Activated T-helper 1 cell treated with anti-CD3 and anti-CD28 coated beads, Interleukin-12 subunit alpha, Interleukin-12 subunit beta, Interleukin-2, Interleukin-4 antibody, amounts not matched to agents 30 ng/mL and 10 ng/mL and 1 ng/mL, durations not matched to agents 14 hours and 24 hours and 36 hours (primary cell): Measurements from ENCODE around the gene IKBKE. TPM values are rescaled to one million over a fixed set of nuclear protein-coding genes. Genes with fewer than 3 reads are reported as not detected.

Experiments
- DNase-seq: peaks from one replicate; pipeline ENCODE4 v3.0.0; 2021; ENCODE audit warnings: low spot score
- H3K27ac Mint-ChIP-seq: one replicate; pipeline ENCODE4 v1.8.0; 2021; ENCODE audit warnings: mild to moderate bottlenecking, mixed read lengths
- H3K27me3 Mint-ChIP-seq: one replicate; pipeline ENCODE4 v1.8.0; 2022; ENCODE audit warnings: mild to moderate bottlenecking, moderate library complexity, mixed read lengths; ENCODE audit not compliant: insufficient read depth
- H3K36me3 Mint-ChIP-seq: one replicate; pipeline ENCODE4 v1.8.0; 2021; ENCODE audit warnings: low read depth, mixed read lengths
- H3K4me1 Mint-ChIP-seq: one replicate; pipeline ENCODE4 v1.8.0; 2021; ENCODE audit warnings: low read depth, mixed read lengths
- H3K4me3 Mint-ChIP-seq: one replicate; pipeline ENCODE4 v1.8.0; 2021; ENCODE audit warnings: mild to moderate bottlenecking, moderate library complexity, mixed read lengths
- H3K9me3 Mint-ChIP-seq: one replicate; pipeline ENCODE4 v1.8.0; 2021; ENCODE audit warnings: mixed read lengths
- intact Hi-C: fragments of 100-400 bp; cut with micrococcal nuclease; formaldehyde crosslinking; loops from one replicate; pipeline ENCODE4 v1.15.1; 2024
- total RNA-seq: library from RNA; stranded (reverse); gene quantifications from 2 replicates; pipeline ENCODE4 v1.2.3, GENCODE V29; 2022

IKBKE gene
- 59.8 and 64.9 TPM in 2 replicates for total RNA-seq

DNA sequence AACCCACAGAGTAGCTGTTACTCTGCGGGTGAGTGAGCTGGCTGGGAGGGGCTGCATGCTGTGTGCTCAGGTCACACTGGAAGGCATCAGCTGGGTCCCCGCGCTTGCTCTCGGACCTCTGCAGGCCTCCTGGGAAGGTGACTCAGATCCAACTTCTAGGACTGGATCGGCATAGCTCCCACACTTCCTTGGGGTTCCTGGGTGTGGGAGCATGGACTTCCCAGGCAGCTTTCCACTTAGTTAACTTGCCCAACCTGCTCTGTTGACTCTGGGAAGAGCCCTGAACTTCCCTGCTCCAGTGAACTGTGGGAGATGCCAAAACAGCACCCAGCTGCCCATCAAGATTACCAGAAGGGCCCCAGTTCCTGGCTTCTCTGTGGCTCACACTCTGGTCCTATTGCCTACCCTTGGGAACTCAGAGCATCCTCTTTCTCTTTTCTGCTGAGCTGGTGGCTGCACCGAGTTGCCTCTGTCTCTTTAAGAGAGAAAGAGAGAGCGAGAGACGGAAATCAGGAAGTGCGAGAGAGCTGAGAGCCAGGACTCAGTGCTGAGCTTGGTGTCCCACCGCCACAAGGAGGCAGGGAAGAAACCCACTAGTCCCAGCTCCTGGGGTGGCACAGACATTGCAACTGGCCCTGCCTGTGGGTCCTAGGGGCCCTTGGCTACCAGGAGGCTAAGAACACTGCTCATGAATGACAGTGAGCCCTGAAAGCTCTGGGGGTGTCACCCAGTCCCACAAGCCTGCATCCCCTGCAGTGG lies at the start of gene IKBKE:
Gene IKBKE (plus strand): TSS at position 544 of the 759 bp plus-strand sequence. CDS start 2,752 bp downstream, outside the sequence.
- peaks cover 31% of the 10 kb centered on the region for H3K36me3 Mint-ChIP-seq
- H3K4me1 Mint-ChIP-seq: peaks cover 87% of the 10 kb centered on the region
- DNase-seq: peak; percentile 63
- peak within 1 kb of the TSS; percentile 98 for H3K4me3 Mint-ChIP-seq
- H3K9me3 Mint-ChIP-seq: no peaks in the 10 kb centered on the region
- H3K27ac Mint-ChIP-seq: peak within 1 kb of the TSS; percentile 94
- no peaks in the 10 kb centered on the region for H3K27me3 Mint-ChIP-seq
- intact Hi-C loops: loop anchor here (2.0 to 10.0 kb wide), 2 partner anchors 35 to 455 kb away; partner anchors contain the start of gene FCMR

DNA sequence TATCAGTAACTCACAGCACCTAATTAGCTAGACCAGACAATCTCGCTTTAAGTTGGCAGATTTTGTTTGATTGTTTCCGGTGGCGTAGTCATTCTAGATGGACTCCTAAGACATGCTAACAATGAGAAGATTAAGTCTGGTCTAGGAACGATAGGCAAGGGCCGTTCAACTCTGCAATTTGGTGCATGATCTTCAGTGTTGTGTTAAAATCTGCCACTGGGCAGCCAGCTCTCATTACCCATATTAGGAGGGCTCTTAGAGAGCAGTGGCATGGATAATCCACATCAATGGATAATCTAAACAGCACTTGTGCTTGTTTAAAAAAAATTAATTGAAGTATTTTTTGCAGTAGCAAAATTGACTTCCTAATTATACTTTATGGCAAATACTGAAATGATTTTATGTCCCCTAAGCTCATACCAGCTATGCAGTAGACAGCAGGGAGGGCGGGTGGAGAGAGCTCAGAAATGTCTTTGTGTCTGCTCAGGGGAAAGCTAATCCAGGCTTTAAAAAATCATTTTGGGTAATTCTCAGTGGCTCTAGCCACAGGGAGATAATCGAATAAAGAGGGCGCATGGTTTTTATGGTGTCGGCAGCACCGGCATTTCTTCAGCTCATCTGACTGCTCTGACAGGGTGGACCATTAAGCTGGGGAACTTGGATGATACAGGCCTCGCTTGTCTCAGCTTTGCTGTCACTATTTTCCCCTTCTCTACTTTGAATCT lies 48.5 kb upstream of the IKBKE start:
- Mint-ChIP-seq H3K27ac (no peak overlapping the region), H3K4me3 (no peak overlapping the region), H3K4me1 (peaks cover 38% of the 10 kb centered on the region), H3K9me3 (no peaks in the 10 kb centered on the region), H3K36me3 (peaks cover 38% of the 10 kb centered on the region), H3K27me3 (no peaks in the 10 kb centered on the region)
- intact Hi-C loops: no loop called here
- DNase-seq: no peak

DNA sequence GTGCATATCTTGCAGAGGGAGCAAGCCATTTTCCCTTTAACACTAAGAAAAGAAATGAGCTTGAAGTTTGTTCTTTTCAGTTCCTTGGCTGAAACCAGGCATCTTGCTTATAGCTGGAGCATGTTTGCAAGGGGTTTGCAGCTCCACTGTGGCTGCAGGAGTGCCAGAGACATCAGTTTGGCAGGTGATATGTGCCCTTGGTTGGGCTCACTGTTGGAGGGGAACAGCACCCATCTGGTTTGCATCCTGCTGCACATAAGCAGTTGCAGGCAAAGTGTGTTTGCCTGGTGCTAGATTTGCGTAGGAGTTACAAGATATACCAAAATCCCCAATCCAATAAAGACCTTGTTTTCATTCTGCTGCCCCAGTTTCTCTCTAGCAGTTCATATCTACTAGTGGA lies 47.8 kb upstream of the IKBKE start:
- Mint-ChIP-seq H3K4me3 (no peak overlapping the region), H3K27ac (no peak overlapping the region), H3K27me3 (no peaks in the 10 kb centered on the region), H3K36me3 (peaks cover 41% of the 10 kb centered on the region), H3K4me1 (peaks cover 40% of the 10 kb centered on the region), H3K9me3 (no peaks in the 10 kb centered on the region)
- DNase-seq: no peak
- intact Hi-C loops: no loop called here

DNA sequence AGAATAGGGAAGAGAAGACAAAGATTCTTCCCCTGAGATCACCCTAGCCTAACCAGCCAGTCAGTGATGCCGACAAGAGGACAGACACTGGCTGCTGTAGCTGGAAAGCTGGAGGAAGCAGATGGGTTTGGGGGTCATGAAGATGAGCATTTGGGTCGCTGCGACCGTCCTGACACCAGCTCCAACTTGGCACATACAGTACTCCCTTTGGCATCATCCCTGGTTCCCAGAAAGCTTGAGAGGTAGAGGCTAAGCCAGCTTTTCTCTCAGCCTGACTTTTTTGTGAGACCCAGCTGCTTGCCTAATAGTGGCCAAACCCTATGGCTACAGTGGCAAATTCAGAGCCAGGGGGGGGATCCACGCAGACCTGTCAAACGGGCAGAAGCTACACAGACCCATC lies 43.0 kb upstream of the IKBKE start:
- no peak overlapping the region for H3K4me3 Mint-ChIP-seq
- intact Hi-C loops: no loop called here
- no peak for DNase-seq
- no peak overlapping the region for H3K27ac Mint-ChIP-seq
- H3K27me3 Mint-ChIP-seq: no peaks in the 10 kb centered on the region
- no peaks in the 10 kb centered on the region for H3K9me3 Mint-ChIP-seq
- H3K4me1 Mint-ChIP-seq: peaks cover 45% of the 10 kb centered on the region
- peaks cover 47% of the 10 kb centered on the region for H3K36me3 Mint-ChIP-seq

DNA sequence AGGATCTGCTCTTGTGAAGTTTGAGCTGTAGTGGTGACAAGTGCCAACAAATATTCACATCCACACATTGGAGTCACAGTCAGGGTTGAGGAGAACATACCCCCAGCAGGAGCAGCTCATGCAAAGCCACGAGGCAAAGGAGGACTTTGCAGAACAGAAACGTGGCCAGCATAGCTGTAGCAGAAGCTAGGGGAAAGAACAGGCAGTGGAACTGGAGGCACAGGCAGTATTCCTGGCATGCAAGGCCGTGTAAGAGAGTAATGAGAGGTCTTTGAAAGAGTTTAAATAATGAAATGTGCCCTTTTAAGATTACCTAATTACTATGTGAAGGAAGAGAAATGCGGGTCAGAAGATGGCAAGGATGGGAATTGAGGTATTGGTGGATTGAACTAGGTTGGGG lies 40.9 kb upstream of the IKBKE start:
- H3K27ac Mint-ChIP-seq: no peak overlapping the region
- H3K27me3 Mint-ChIP-seq: no peaks in the 10 kb centered on the region
- peaks cover 51% of the 10 kb centered on the region for H3K36me3 Mint-ChIP-seq

DNA sequence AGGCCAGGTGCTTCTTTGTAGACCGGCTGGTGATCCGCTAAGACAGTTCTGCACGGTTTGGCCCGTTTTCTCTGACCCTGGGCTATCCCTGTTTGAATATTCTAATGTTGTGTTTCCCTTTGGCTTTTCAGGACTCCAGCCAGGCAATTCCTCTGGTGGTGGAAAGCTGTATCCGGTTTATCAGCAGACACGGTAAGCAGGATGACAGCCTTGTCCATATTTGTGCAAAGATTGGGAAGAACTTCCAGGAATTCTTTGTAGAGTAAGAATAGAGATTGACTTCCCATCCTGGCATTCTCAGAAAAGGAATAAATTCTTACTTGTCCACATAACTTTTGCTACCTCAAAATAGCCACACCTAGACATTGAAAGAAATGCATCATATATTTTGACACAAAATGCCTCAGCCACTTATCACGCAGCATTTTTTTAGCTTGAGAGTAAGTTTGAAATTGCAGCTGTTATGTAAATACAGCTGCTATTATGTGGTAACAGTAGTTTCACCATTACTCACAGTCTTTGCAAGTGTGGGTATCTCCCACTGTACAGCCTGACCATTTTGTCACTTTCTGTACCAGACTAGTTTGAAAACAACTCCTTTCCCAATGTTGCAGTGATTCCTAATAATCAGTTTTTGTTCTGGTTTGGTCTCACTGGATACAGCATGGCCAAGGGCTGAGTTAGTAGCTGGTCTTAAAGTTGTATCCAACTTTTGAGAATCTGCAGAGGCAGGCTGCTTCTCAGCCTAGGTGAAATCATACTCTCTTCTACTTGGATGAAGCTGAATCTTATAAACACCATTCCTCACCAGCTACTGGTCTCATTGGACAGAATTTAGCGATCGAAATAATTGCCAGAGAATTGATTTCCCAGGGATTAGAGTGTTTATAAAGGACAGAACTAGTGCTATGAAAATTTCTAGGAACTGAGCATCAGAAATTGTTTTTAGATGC lies 40.0 kb upstream of the IKBKE start:
- no peak for DNase-seq
- peaks cover 54% of the 10 kb centered on the region for H3K36me3 Mint-ChIP-seq
- H3K9me3 Mint-ChIP-seq: no peaks in the 10 kb centered on the region
- H3K4me1 Mint-ChIP-seq: peaks cover 37% of the 10 kb centered on the region
- H3K27me3 Mint-ChIP-seq: no peaks in the 10 kb centered on the region
- no peak overlapping the region for H3K4me3 Mint-ChIP-seq
- no peak overlapping the region for H3K27ac Mint-ChIP-seq
- intact Hi-C loops: no loop called here

More for the DNA sequence above, 40.9 kb upstream of the IKBKE start:
- intact Hi-C loops: no loop called here
- H3K9me3 Mint-ChIP-seq: no peaks in the 10 kb centered on the region
- H3K4me1 Mint-ChIP-seq: peaks cover 35% of the 10 kb centered on the region
- H3K4me3 Mint-ChIP-seq: no peak overlapping the region
- no peak for DNase-seq

DNA sequence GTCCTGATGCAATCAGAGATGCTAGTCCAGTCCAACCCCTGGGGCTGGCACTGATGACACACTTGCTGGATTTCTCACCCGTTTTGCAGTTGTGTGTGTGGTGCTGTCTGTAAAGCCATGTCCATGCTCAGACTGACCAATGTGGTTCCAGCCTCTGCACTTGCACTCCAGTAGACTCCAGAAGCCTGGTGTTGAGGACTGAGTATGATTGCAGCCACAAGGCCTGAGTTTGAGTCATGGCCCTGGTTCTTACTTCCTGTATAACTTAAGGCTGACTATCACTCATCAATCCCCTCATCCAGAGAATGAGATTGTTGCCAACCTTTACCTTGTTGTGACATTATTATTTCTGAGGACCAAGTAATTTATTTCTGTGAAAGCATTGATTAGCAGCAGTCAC lies 34.8 kb upstream of the IKBKE start:
- no peak for DNase-seq
- Mint-ChIP-seq H3K27ac (no peak overlapping the region), H3K4me3 (no peak overlapping the region), H3K4me1 (peaks cover 25% of the 10 kb centered on the region), H3K27me3 (no peaks in the 10 kb centered on the region), H3K36me3 (peaks cover 75% of the 10 kb centered on the region), H3K9me3 (no peaks in the 10 kb centered on the region)
- intact Hi-C loops: no loop called here

DNA sequence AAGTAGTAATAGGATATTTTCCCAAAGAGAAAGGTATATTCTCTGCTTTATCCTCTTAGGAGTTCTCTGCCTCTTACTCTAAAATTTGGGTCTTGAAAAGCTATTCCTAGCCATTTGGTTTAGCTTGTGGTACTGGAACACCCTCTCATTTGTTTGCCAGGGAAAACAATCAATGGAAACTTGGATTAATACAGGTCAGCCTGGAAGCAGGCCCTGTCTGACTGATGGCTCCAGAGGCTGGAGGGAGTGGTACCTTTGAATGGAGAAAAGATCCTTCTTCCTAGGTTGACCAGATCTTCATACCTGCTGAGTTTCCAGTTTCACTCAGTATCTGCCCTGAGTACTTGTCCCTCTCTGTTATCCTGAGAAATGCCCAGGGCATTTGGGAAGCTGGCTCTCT lies 31.7 kb upstream of the IKBKE start:
- H3K27me3 Mint-ChIP-seq: no peaks in the 10 kb centered on the region
- intact Hi-C loops: no loop called here
- DNase-seq: no peak
- peaks cover 62% of the 10 kb centered on the region for H3K36me3 Mint-ChIP-seq
- H3K9me3 Mint-ChIP-seq: no peaks in the 10 kb centered on the region
- H3K27ac Mint-ChIP-seq: no peak overlapping the region
- peaks cover 17% of the 10 kb centered on the region for H3K4me1 Mint-ChIP-seq
- H3K4me3 Mint-ChIP-seq: no peak overlapping the region

DNA sequence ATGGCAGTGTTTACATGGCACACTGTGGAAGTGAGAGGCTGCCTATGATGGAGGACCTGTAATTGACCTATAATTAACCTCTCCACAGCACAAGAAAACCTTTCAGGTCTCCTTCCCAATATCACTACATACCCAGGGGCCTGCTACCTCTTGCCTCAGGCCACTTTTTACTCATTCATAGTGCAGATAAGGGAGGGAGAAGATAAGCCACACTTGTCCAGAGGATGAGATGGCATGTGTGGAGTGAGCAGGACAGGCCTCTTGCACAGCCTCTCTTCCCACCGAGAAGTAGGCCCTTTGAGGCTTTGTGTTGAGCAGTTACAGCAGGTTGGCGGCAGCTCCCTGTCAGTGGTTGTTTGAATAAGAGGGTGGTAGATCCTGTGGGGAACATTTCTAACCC lies 31.1 kb upstream of the IKBKE start:
- no peak for DNase-seq
- H3K4me3 Mint-ChIP-seq: no peak overlapping the region
- H3K36me3 Mint-ChIP-seq: peaks cover 61% of the 10 kb centered on the region
- H3K27ac Mint-ChIP-seq: no peak overlapping the region
- H3K27me3 Mint-ChIP-seq: no peaks in the 10 kb centered on the region
- H3K4me1 Mint-ChIP-seq: peaks cover 17% of the 10 kb centered on the region
- intact Hi-C loops: no loop called here
- no peaks in the 10 kb centered on the region for H3K9me3 Mint-ChIP-seq

DNA sequence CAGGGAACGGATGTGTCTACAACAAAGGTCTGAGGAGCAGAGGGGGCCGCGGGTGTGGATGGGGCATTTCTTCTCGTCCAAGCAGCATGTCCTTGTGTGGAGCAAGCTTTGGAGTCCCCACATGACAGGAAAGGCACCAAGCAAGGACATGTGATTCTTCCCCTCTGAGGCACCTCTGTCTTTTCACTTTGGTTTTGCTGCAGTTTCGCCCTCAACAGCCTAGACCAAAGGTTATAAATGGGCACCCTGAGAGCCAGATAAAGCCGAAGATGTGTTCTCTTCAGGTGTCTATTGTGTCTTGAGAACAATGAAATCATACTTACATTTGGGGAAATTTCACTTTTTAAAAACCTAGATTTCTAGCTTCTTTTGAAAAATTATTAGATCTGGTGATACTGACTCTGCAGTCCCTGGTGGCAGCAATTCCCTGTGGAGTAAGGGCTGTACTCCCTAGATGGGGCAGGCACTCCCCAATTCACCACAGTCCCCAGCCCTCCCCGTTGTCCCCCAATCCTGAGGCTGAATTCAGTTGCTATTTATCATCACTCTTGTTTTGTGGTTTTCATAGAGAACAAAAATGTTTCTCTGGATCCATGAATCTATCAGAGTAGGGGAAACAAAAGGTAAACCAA lies 28.8 kb upstream of the IKBKE start:
- peaks cover 63% of the 10 kb centered on the region for H3K36me3 Mint-ChIP-seq
- peaks cover 4% of the 10 kb centered on the region for H3K4me1 Mint-ChIP-seq
- H3K27me3 Mint-ChIP-seq: no peaks in the 10 kb centered on the region
- no peaks in the 10 kb centered on the region for H3K9me3 Mint-ChIP-seq
- H3K27ac Mint-ChIP-seq: no peak overlapping the region
- no peak overlapping the region for H3K4me3 Mint-ChIP-seq
- DNase-seq: no peak
- intact Hi-C loops: no loop called here

DNA sequence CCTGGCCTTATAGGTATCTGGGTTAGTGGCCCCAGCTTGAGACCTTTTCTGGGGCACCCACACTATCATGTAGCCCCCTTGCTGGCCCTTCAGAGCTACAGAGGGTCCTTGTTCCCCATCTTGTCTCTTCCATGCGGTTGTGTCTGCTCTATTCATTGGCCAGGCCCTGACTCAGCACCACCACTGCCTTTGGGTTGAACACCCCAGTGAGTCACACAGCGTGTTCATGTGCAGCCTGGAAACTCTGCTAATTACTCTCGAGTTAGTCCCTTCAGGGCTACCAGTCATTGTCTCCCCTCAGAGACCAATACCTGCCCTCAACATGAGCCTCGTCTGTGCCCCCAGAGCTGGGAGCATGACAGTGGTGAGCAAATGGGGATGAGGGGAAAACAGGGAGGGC lies 28.2 kb upstream of the IKBKE start:
- no peak overlapping the region for H3K4me3 Mint-ChIP-seq
- H3K36me3 Mint-ChIP-seq: peaks cover 63% of the 10 kb centered on the region
- peaks cover 4% of the 10 kb centered on the region for H3K4me1 Mint-ChIP-seq
- H3K27me3 Mint-ChIP-seq: no peaks in the 10 kb centered on the region
- no peak for DNase-seq
- intact Hi-C loops: no loop called here
- no peaks in the 10 kb centered on the region for H3K9me3 Mint-ChIP-seq
- no peak overlapping the region for H3K27ac Mint-ChIP-seq

DNA sequence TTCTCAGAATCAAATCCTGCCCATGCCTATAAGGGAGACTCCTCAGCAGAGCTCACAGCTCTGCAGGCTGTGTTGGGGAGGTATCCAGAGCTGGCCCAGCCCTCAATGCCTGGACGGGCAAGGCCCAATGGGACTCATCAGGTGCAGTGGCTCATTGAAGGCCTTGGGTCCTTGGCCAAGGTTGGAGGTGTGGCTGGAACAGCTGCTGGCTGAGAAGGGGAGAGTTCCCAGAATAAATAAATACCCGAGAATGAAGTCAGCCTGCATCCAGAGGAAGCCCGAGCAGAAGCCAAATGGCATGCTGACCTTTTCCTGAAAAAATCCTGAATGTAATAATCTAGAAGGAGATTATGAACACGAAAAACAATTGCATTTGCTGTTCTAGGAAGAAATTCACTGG lies 25.2 kb upstream of the IKBKE start:
- peaks cover 61% of the 10 kb centered on the region for H3K36me3 Mint-ChIP-seq
- intact Hi-C loops: no loop called here
- no peak for DNase-seq
- H3K27ac Mint-ChIP-seq: no peak overlapping the region
- no peak overlapping the region for H3K4me3 Mint-ChIP-seq
- H3K4me1 Mint-ChIP-seq: peaks cover 20% of the 10 kb centered on the region
- H3K9me3 Mint-ChIP-seq: no peaks in the 10 kb centered on the region
- H3K27me3 Mint-ChIP-seq: no peaks in the 10 kb centered on the region
